RWPE2 (cell line): ENCODE data around the gene GPR65.

Experiments
- ATAC-seq: fragments of 200-7000 bp; cut with Tn5 transposase; 3 replicates; pipeline ENCODE4 v1.9.1; 2021; ENCODE audit warnings: low read depth
- DNase-seq: peaks from one replicate; pipeline ENCODE4 v3.0.0-alpha.2; 2020; ENCODE audit warnings: low spot score
- H3K27ac ChIP-seq: fragments of 450-650 bp; 2 replicates; pipeline ENCODE4 v1.5.1; 2017; ENCODE audit warnings: mild to moderate bottlenecking; ENCODE audit not compliant: poor library complexity, severe bottlenecking
- H3K27me3 ChIP-seq: fragments of 250-450 bp; sonication (Bioruptor Pico); 2 replicates; pipeline ENCODE4 v1.5.1; 2021; ENCODE audit warnings: mild to moderate bottlenecking, moderate library complexity; ENCODE audit not compliant: insufficient read depth, poor library complexity, severe bottlenecking
- H3K36me3 ChIP-seq: fragments of 250-450 bp; sonication (Bioruptor Pico); 2 replicates; pipeline ENCODE4 v1.5.1; 2020; ENCODE audit warnings: low read depth, mild to moderate bottlenecking, moderate library complexity
- H3K4me1 ChIP-seq: fragments of 250-450 bp; sonication (Bioruptor Pico); 2 replicates; pipeline ENCODE4 v1.5.1; 2021; ENCODE audit warnings: mild to moderate bottlenecking, moderate library complexity; ENCODE audit not compliant: insufficient read depth, poor library complexity, severe bottlenecking
- H3K4me3 ChIP-seq: fragments of 250-450 bp; sonication (Bioruptor Pico); 2 replicates; pipeline ENCODE4 v1.5.1; 2021; ENCODE audit warnings: mild to moderate bottlenecking, moderate library complexity; ENCODE audit not compliant: severe bottlenecking
- H3K9me3 ChIP-seq: fragments of 250-450 bp; sonication (Bioruptor Pico); 2 replicates; pipeline ENCODE4 v1.5.1; 2021; ENCODE audit warnings: mild to moderate bottlenecking, moderate library complexity; ENCODE audit not compliant: severe bottlenecking
- CTCF ChIP-seq: fragments of 450-650 bp; IDR thresholded peaks from one replicate; pipeline ENCODE4 v1.5.1; 2017; ENCODE audit warnings: mild to moderate bottlenecking, moderate library complexity; ENCODE audit not compliant: poor library complexity, severe bottlenecking

GPR65 gene

GRCh38 chr14:88007608-88008007 lies 2.7 kb downstream of the GPR65 start:
- no peak for ATAC-seq
- no peak overlapping the region for H3K4me3 ChIP-seq
- DNase-seq, result no peak
- no peaks in the 10 kb centered on the region for H3K9me3 ChIP-seq
- H3K36me3 ChIP-seq, result no peaks in the 10 kb centered on the region
- no peak overlapping the region for H3K27ac ChIP-seq
- no peaks in the 10 kb centered on the region for H3K27me3 ChIP-seq
- no peaks in the 10 kb centered on the region for H3K4me1 ChIP-seq
- no peak for TF ChIP-seq CTCF

GRCh38 chr14:88008039-88008742 lies 3.3 kb downstream of the GPR65 start:
- H3K27me3 ChIP-seq, result no peaks in the 10 kb centered on the region
- no peaks in the 10 kb centered on the region for H3K4me1 ChIP-seq
- no peaks in the 10 kb centered on the region for H3K9me3 ChIP-seq
- TF ChIP-seq CTCF, result no peak
- no peak for ATAC-seq
- H3K36me3 ChIP-seq, result no peaks in the 10 kb centered on the region
- no peak overlapping the region for H3K27ac ChIP-seq
- H3K4me3 ChIP-seq, result no peak overlapping the region
- no peak for DNase-seq

- no peak for TF ChIP-seq CTCF
- ATAC-seq, result no peak
- Histone ChIP-seq H3K27me3 (no peaks in the 10 kb centered on the region), H3K9me3 (no peaks in the 10 kb centered on the region), H3K4me1 (no peaks in the 10 kb centered on the region), H3K4me3 (no peak overlapping the region), H3K27ac (no peak overlapping the region), H3K36me3 (no peaks in the 10 kb centered on the region)
- no peak for DNase-seq
These were observed 4.6 kb downstream of the GPR65 start for GRCh38 chr14:88009486-88009885.

- Histone ChIP-seq H3K27ac (no peak overlapping the region), H3K4me1 (no peaks in the 10 kb centered on the region), H3K27me3 (no peaks in the 10 kb centered on the region), H3K4me3 (no peak overlapping the region), H3K36me3 (no peaks in the 10 kb centered on the region), H3K9me3 (no peaks in the 10 kb centered on the region)
- no peak for ATAC-seq
- no peak for DNase-seq
- no peak for TF ChIP-seq CTCF
These were observed 5.4 kb downstream of the GPR65 start for GRCh38 chr14:88010331-88010730.

- no peaks in the 10 kb centered on the region for H3K9me3 ChIP-seq
- no peaks in the 10 kb centered on the region for H3K27me3 ChIP-seq
- DNase-seq, result no peak
- no peaks in the 10 kb centered on the region for H3K4me1 ChIP-seq
- ATAC-seq, result no peak
- H3K36me3 ChIP-seq, result no peaks in the 10 kb centered on the region
- H3K4me3 ChIP-seq, result no peak overlapping the region
- no peak for TF ChIP-seq CTCF
- no peak overlapping the region for H3K27ac ChIP-seq
These were observed 7.6 kb downstream of the GPR65 start for GRCh38 chr14:88012495-88012894.
